ENCODE measurements around the gene PLA2G4B. TPM values are rescaled to one million over a fixed set of nuclear protein-coding genes. Genes with fewer than 3 reads are reported as not detected.

The PLA2G4B gene
- total RNA-seq, 3 donors from 2014 or later: 3.6 to 5.5 (median 4.9) TPM

DNA sequence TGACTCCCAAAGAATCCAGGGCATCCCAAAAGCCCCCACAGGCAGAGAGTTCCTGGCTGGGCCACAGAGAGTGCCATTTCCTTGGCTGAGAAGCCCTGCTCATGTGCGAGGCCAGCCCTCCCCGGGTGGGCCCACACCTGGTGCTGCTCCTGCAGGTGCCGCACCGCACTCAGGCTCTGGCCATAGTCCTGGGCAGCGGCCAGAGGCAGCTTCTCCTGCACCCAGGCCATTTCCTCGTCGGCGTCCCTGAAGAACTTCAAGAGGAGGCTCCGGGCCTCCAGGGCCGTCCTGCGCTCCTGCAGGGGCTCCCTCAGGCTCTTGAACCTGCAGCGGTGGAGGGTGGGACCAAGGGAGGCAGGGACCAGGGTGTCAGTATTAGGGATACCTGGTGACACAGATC, 18.1 kb downstream of the PLA2G4B start:
- Mint-ChIP-seq H3K4me1 (ENCODE audit: low read depth) (peaks cover 5% of the 10 kb centered on the region), H3K36me3 (ENCODE audit: insufficient read depth) (no peaks in the 10 kb centered on the region), H3K4me3 (no peak overlapping the region), H3K9me3 (no peaks in the 10 kb centered on the region), H3K27me3 (ENCODE audit: low read depth) (no peaks in the 10 kb centered on the region)
- no peak for ATAC-seq
- DNase-seq: no peak

DNA sequence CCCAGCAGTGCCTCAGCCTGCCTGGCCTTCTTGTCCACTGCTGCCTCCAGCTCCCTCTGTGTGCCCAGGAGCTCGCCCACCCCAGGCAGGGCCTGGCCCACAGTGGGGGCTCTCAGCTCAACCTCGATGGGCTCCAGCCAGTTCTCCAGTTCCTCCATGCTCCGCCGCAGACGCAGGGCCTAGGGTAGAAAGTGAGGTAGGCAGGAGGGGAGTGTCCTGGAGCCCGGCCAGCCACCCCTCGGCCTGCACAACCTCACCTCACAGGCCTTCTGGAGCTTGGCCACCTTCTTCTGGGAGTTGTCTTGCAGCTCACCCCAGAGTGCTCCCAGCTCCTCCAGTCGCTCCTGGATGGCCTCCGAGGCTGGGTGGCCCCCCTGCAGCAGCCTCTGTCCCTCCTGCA, 18.7 kb downstream of the PLA2G4B start:
- ATAC-seq: no peak
- H3K4me1 Mint-ChIP-seq (ENCODE audit: low read depth): peaks cover 5% of the 10 kb centered on the region
- no peak for DNase-seq
- no peaks in the 10 kb centered on the region for H3K9me3 Mint-ChIP-seq
- H3K36me3 Mint-ChIP-seq (ENCODE audit: insufficient read depth): no peaks in the 10 kb centered on the region
- no peak overlapping the region for H3K4me3 Mint-ChIP-seq
- no peaks in the 10 kb centered on the region for H3K27me3 Mint-ChIP-seq (ENCODE audit: low read depth)

DNA sequence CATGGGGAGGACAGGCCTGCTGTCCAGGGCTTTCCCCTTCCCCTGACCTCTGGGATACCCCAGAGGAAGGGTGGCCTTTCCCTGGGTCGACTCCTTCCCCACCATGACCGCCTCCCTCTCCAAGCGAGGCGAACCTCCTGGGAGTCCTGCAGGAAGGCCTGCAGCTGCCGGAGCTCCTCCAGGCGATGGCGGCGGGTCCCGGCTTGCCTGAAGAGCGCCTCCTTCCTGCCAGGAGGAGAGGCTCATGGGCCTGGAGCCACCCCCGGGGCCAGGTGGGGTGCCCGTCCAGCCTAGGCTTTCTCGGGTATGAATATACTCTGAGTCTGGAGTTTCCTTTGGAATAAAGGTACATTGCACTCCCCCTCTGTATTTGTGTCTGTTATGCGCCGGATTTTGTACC, 20.1 kb downstream of the PLA2G4B start:
- peaks cover 8% of the 10 kb centered on the region for H3K4me1 Mint-ChIP-seq (ENCODE audit: low read depth)
- no peaks in the 10 kb centered on the region for H3K9me3 Mint-ChIP-seq
- no peaks in the 10 kb centered on the region for H3K27me3 Mint-ChIP-seq (ENCODE audit: low read depth)
- no peak overlapping the region for H3K4me3 Mint-ChIP-seq
- ATAC-seq (no peak), DNase-seq (no peak)
- no peaks in the 10 kb centered on the region for H3K36me3 Mint-ChIP-seq (ENCODE audit: insufficient read depth)

- no peaks in the 10 kb centered on the region for H3K27me3 Mint-ChIP-seq (ENCODE audit: low read depth)
- peaks cover 8% of the 10 kb centered on the region for H3K4me1 Mint-ChIP-seq (ENCODE audit: low read depth)
- no peak for DNase-seq
- peak in 1 of 2 donors; percentile 10 for ATAC-seq
- no peaks in the 10 kb centered on the region for H3K9me3 Mint-ChIP-seq
- no peaks in the 10 kb centered on the region for H3K36me3 Mint-ChIP-seq (ENCODE audit: insufficient read depth)
- H3K4me3 Mint-ChIP-seq: no peak overlapping the region
Observed at GRCh38 chr15:41860049-41860828, 21.6 kb downstream of the PLA2G4B start.

DNA sequence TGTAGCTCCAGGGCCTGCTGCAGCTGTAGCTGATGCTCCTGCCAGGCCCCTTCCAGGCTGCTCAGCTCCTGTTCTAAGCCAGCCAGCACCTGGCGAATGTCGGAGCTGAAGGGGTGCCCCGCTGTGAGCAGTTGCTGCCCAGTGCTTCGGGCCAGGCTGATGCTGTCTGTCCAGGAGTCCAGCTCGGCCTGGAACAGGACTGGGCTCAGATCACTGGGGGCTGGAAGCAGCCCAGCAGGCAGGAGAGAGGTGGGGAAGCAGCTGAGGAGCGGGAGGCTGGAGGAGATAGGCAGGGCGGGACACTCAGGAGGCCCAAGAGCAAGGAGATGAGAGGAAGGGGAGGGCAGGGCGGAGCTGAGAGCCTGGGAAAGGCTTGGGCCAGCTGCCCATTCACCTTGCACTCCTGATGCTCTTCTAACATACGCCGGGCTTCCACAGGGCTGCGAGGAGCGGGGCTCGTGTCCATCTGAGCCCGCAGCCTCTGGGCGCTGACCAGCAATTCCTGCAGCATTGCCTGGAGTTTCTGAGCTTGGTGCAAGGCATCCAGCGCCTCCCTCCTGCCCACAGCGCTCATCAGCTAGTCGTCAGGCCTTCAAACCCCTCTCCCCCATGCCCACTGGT, 23.2 kb downstream of the PLA2G4B start:
- DNase-seq (no peak), ATAC-seq (no peak)
- Mint-ChIP-seq H3K9me3 (no peaks in the 10 kb centered on the region), H3K4me1 (ENCODE audit: low read depth) (peaks cover 8% of the 10 kb centered on the region), H3K27me3 (ENCODE audit: low read depth) (no peaks in the 10 kb centered on the region), H3K4me3 (no peak overlapping the region), H3K36me3 (ENCODE audit: insufficient read depth) (no peaks in the 10 kb centered on the region)

DNA sequence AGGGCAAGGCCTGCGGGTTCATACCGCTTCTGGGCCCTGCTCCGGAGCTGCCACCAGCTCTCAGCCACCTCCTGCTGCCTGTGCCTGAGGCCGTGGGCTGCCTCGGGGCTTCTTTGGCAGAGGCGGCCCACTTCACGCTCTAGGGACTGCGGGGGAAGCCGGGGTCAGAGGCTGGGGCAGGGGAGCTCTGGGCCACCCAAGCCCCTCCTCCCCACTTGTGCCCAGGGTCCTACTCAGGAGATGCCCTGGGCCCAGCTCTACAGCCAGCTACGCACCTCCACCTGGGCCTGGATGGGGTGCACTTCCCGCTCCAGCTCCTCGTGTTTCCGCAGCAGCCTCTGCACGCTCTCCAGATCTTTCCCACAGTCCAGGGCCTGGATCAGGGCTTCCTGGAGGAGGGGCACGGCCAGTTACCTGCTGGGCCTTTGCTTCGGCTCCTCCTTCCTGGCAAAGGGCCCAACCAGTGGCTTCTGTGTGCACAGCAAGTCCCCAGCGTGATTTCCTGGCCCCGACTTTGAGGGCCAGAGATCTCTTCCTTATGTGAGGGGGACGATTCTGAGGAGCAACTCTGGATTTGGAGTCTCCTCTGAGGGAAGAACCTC, 24.0 kb downstream of the PLA2G4B start:
- Mint-ChIP-seq H3K9me3 (no peaks in the 10 kb centered on the region), H3K27me3 (ENCODE audit: low read depth) (no peaks in the 10 kb centered on the region), H3K4me3 (no peak overlapping the region), H3K4me1 (ENCODE audit: low read depth) (peaks cover 8% of the 10 kb centered on the region), H3K36me3 (ENCODE audit: insufficient read depth) (no peaks in the 10 kb centered on the region)
- DNase-seq (no peak), ATAC-seq (no peak)

GRCh38 chr15:41865490-41866055, 26.9 kb downstream of the PLA2G4B start:
- no peak for ATAC-seq
- Mint-ChIP-seq H3K4me3 (no peak overlapping the region), H3K4me1 (ENCODE audit: low read depth) (peaks cover 5% of the 10 kb centered on the region), H3K9me3 (no peaks in the 10 kb centered on the region), H3K36me3 (ENCODE audit: insufficient read depth) (no peaks in the 10 kb centered on the region), H3K27me3 (ENCODE audit: low read depth) (no peaks in the 10 kb centered on the region)
- no peak for DNase-seq

- H3K27me3 Mint-ChIP-seq (ENCODE audit: low read depth): no peaks in the 10 kb centered on the region
- ATAC-seq: no peak
- no peak overlapping the region for H3K4me3 Mint-ChIP-seq
- peaks cover 9% of the 10 kb centered on the region for H3K4me1 Mint-ChIP-seq (ENCODE audit: low read depth)
- no peaks in the 10 kb centered on the region for H3K9me3 Mint-ChIP-seq
- no peak for DNase-seq
- no peaks in the 10 kb centered on the region for H3K36me3 Mint-ChIP-seq (ENCODE audit: insufficient read depth)
Observed at GRCh38 chr15:41866263-41866703, 27.6 kb downstream of the PLA2G4B start.

DNA sequence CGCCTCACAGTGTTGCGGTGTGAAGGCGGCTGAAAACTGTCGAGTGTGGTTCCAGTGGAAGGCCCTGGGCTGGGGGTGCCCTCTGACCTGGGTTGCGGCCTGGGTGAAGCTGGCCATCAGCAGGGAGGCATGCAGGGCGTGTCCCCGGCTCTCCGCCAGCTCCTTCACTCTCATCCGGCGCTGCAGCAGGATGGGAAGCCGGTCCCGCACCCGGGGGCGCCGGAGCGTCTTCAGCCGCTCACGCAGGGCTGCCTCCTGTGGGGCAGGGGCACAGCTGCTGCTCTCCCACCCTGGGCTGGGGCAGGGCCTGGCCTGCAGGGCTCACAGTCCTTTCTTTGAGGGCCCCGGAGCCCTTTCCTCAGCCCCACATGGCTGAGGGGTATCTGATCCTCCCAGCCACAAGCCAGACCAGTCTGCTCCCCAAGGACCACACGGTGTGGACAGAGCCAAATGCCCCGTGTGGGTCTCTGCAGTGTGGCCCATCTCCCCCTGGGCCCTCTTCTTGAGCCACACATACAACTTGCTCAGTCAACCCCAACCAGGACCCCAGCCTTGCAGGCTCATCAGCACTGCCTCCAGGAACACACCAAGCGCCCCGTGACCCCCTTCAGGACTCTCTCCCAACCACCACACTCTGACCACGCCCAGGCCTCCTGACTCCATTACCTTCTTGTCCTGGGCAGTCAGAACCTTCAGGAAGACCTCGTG, 28.4 kb downstream of the PLA2G4B start:
- DNase-seq (no peak), ATAC-seq (no peak)
- Mint-ChIP-seq H3K4me3 (no peak overlapping the region), H3K36me3 (ENCODE audit: insufficient read depth) (no peaks in the 10 kb centered on the region), H3K27me3 (ENCODE audit: low read depth) (no peaks in the 10 kb centered on the region), H3K4me1 (ENCODE audit: low read depth) (peaks cover 9% of the 10 kb centered on the region), H3K9me3 (no peaks in the 10 kb centered on the region)

GRCh38 chr15:41868321-41868720, 29.7 kb downstream of the PLA2G4B start:
- ATAC-seq (no peak), DNase-seq (no peak)
- no peaks in the 10 kb centered on the region for H3K27me3 Mint-ChIP-seq (ENCODE audit: low read depth)
- H3K36me3 Mint-ChIP-seq (ENCODE audit: insufficient read depth): no peaks in the 10 kb centered on the region
- H3K4me1 Mint-ChIP-seq (ENCODE audit: low read depth): peaks cover 6% of the 10 kb centered on the region
- no peak overlapping the region for H3K4me3 Mint-ChIP-seq
- no peaks in the 10 kb centered on the region for H3K9me3 Mint-ChIP-seq

- no peaks in the 10 kb centered on the region for H3K36me3 Mint-ChIP-seq (ENCODE audit: insufficient read depth)
- no peaks in the 10 kb centered on the region for H3K27me3 Mint-ChIP-seq (ENCODE audit: low read depth)
- H3K4me3 Mint-ChIP-seq: no peak overlapping the region
- DNase-seq: no peak
- H3K4me1 Mint-ChIP-seq (ENCODE audit: low read depth): peaks cover 6% of the 10 kb centered on the region
- H3K9me3 Mint-ChIP-seq: no peaks in the 10 kb centered on the region
- no peak for ATAC-seq
Observed at GRCh38 chr15:41869770-41870688, 31.4 kb downstream of the PLA2G4B start.

DNA sequence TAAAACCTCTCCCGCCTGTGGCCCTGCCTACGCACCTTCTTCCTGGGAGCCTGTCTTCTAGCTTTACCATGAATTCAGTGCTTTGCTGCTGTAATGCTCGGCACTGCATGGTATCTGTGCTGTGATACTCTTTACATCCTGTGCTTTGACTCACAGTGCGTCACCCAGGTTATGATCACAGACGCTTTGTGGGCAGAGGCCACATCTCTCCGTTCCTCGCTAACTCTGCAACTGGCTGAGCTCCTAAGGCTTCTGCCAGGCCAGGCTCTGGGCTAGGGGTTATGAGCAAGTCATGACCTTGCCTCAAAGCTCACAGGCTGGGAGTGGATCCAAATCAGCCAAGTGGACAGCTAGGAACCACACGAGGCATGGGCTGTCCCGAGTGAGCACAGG, 32.0 kb downstream of the PLA2G4B start:
- no peaks in the 10 kb centered on the region for H3K9me3 Mint-ChIP-seq
- H3K36me3 Mint-ChIP-seq (ENCODE audit: insufficient read depth): no peaks in the 10 kb centered on the region
- ATAC-seq (peak; percentile 97 to 98), DNase-seq (peak; percentile 54)
- H3K4me3 Mint-ChIP-seq: no peak overlapping the region
- H3K27me3 Mint-ChIP-seq (ENCODE audit: low read depth): no peaks in the 10 kb centered on the region
- H3K4me1 Mint-ChIP-seq (ENCODE audit: low read depth): peaks cover 6% of the 10 kb centered on the region

DNA sequence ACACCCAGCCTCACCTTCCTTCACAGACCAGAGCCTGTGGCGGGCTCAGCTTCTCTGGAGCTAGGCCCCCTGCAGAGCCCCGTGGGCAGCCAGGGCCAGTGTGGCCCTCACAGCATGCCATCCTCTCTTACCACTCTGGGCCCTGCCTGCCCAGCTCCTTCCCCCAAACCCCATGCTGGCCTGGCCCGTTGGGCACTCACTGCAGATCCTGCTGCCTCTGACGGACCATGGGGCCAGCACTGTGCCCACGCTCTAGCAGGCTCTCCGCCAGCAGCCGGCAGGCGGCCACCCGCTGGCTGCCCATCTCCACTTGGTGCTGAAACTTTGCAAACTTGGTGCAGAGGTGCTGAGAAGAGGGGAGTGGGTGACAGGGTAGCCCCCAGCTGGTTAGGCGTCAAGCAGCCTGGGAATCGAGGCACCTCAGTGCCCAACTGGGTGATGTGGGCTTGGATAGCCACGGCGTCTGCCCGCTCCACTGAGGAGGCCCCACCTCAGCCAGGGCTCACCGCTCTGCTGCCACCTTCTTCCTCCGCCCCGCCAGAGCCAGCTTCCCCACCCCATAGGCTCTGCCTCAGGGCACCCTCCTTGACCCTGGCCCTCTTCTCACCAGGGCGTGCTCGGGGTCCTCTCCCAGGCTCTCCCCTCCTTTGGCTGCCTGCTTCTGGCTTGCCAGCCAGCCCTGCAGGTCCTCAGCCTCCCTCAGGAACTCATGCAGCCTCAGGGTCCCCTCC, 32.7 kb downstream of the PLA2G4B start:
- Mint-ChIP-seq H3K27me3 (ENCODE audit: low read depth) (no peaks in the 10 kb centered on the region), H3K4me3 (no peak overlapping the region)
- peak; percentile 1 to 12 for ATAC-seq

More for the DNA sequence above, 32.7 kb downstream of the PLA2G4B start:
- Mint-ChIP-seq H3K4me1 (ENCODE audit: low read depth) (peaks cover 6% of the 10 kb centered on the region), H3K36me3 (ENCODE audit: insufficient read depth) (no peaks in the 10 kb centered on the region), H3K9me3 (no peaks in the 10 kb centered on the region)
- DNase-seq: no peak

All from activated T-cell treated with anti-CD3 and anti-CD28 coated beads, Interleukin-2, amount 50 U/mL, for 4 hours (primary cell).